Measurements from ENCODE around the gene TMUB2.
"Not testable (repeated sequence)": the region's sequence is repeated elsewhere in the genome, so short reads cannot be mapped to it uniquely, and the experiment has no call there.

Gene TMUB2

DNA sequence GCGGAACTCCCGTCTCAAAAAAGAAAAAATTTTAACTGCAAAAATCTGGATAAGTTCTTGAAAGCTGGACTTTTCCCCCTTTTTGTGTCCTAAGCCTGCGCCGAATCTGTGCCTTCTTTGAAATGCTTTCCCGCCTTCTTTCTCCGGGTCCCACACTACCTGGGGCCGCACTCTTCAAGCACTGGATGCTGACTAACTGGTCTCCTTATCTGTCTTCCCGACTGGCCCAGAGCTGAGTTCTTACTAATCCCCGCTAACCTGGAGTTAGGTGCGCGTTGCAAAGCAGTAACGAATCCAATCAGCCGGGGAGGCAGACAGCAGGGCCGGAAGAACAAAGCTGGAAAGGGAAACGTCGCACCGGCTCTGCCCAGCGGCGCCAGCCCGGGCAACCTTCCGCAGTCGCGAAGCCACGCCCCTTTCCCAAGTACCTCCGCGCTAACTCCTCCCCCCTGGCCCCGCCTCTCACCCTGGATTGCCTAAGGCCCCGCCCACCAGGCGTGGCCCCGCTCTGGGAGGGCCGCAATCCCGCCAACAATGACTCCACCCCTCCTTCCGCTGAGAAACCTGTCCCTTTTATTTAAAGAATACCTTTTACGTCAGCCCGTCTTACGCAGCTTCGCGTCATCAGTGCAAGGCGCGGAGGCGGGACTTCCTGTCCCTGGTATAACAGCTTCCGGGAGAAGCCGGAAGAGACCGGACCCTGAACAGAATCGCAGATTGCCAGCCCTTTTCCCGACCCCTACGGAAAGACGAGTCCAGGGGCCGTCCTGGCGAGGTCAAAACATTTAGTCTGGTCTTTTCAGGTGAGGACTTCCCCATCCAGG, at the start of gene TMUB2:
TMUB2 (plus strand) TSS at position 666 of the 824 bp plus-strand sequence. CDS start 737 bp downstream, outside the sequence.
- peak; percentile 100 for DNase-seq

DNA sequence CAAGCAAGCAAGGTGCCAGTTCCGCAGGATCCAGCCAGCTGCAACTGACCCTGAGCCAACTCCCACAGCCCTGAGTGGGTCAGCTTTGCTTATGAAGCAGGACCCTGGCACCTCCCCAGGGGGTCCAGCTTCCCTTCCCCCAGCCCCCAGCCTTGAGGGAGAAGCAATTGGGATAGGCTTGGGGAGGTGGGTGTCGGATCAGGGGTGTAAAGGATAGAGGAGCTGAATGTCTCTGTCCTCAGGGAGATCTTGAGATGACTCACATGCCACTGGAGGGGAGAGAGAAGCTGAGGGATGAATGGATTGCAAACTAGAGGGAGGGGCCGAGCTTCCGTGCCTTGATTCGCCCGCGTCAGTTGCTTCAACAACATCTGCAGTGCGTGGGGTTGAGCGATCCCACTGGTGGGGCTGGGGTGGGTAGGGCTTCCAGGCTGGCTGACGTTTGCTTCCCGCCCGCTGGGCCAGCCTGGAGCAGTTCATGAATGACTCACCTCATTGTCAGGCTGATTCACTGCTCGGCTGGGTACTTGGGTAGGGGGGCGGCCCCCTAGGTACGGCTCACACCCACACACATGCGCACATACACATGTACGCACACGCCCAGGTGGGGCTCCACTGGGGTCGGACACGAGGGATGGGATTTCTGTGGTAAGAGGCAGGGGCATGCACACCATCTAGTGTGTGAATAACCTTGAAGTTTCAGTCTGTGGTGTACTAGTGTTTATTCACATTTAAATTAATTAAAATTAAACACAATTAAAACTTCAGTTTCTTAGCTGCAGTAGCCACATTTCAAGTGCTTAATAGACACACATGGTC, 48.7 kb upstream of the TMUB2 start:
- DNase-seq: peak; percentile 99

DNA sequence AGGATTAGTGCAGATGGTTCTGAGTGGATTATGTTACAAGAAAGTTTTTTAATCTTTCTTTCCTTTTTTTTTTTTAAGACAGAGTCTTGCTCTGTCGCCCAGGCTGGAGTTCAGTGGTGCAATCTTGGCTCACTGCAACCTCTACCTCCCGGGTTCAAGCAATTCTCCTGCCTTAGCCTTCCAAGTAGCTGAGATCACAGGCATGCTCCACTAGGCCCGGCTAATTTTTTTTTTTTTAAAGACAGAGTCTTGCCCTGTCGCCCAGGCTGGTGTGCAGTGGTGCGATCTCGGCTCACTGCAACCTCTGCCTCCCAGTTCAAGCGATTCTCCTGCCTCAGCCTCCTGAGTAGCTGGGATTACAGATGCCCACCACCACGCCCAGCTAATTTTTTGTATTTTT, 42.9 kb upstream of the TMUB2 start:
- DNase-seq: not testable (repeated sequence)

DNA sequence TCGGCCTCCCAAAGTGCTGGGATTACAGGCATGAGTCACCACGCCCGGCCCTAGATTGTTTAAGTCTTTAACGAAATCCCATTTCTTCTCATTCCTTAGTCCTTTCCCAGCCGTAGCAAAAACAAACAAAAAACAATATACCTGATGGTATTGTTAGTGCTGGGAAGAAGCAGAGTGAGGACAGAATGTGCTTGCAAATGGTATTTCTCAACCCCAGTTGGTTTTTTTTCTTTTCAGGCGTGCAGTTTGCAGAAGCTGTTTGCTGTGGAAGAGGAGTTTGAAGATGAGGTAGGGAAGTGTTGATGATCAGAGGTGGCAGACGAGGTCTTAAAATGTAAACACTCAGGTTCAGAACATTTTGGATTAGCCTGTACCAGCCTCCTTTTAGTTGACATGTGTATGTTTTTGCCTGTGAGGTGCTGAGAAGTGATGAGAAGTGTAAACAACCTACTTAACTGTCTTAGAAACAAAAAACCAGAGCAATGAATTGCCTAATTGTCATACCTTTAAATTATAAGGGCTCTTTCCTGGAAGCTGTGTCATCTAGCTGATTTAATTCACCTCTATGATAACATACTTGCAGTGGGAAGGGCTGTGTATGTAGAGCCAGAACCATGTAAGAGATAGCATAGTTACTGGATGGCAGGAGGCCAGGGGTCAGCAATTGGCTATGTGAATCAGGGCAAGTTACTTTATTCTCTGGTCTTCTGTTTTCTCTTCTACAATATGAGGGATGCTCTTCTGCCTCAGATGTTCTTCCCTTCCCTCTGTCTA, 41.6 kb upstream of the TMUB2 start:
- DNase-seq: no peak

DNA sequence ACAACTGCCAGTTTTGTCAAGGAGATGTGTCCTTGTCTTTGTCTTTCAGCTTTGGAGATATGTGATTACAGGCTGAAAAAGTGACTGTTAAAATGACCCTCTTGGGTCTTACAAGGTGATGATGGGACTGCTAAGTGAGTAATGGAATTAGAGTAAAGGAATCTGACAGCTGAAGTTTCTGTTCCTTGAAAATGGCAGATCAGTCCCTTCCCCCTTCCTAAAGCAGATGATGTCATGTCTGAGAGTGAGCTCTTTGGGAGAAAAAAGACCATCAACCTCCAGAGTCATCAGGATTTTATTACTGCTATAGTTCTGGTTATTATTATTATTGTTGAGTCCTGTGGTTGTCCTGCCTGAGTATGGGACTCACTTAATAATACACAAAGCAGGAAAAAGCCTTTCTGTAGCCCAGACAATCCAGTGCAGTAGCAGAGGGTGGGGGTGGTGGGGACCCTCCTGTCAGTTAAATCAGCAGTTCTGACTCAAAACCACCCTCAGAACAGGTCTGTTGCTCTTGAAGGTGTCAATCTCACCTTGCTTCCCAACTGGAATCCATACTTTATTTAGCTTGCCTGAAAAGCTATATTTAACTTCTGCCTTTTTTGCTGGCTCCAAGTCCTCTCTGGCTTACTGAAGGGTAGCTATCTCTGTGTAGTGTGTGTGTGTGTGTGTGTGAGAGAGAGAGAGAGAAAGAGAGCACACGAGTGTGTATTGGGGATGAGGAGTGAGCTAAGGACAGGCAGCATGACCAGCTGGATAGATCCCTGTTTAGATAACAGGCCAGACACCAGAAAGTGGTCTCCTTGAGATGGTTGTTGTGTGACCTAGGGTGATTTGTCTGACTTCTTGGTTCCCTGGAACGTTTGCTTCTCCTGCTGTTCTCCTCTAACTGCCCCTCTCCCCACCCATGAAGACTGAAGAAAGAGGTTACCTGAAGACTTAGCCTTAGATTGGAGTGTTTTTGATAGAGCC, 40.1 kb upstream of the TMUB2 start:
- DNase-seq: no peak

DNA sequence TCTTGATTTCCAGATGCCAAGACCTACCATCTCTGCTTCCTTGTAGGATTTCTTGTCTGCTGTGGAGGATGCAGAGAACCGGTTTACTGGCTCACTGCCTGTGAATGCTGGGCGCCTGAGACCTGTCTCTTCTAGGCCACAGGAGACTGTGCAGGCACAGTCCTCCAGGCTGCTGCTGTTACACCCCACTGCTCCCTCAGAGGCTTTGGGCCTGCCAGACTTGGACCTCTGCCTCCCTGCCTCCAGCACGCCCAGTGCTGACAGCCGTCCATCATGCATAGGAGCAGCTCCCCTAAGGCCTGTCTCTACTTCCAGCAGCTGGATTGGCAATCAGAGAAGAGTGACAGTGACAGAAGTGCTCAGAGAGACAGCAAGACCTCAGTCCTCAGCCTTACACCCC, 39.0 kb upstream of the TMUB2 start:
- no peak for DNase-seq

DNA sequence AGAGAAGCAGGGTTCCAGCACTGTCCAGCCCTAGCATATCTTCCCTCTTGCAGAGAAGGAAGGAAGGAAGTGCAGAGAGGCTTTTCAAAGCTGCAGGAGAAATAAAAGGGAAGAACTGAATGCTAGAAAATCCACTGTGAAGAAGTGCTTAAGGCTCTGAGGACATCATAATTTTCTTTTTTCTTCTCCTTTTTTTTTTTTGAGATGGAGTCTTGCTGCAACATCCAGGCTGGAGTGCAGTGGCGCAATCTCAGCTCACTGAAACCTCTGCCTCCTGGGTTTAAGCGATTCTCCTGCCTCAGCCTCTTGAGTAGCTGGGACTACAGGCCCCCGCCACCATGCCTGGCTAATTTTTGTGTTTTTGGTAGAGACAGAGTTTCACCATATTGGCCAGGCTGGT, 37.7 kb upstream of the TMUB2 start:
- not testable (repeated sequence) for DNase-seq

DNA sequence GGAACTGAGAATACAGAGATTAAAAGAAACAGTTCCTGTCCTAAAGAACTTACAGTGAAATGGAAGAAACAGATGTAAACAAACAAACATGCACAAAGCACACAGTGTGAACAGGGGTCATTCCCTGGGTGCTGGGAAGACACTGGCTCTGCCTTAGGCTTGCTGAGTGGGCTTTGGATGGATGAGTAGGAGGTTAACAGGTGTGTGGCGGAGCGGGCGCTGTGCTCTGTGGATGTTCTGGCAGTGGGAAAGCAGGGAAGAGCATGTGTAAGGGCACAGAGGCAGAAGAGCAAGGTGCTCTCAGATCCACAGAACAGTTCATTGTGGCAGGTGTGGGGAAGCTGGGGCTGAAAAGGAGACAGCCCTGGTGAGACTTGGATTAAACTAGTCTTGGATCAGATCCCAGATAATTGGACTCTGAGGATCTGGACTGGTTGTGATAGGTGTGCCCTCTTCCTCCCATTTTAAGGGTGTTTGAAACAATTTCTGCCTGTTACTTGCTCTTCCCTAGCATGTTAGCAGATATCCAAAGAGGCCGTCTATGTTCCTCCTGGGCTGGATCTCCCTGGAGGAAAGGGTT, 36.9 kb upstream of the TMUB2 start:
- DNase-seq: no peak

DNA sequence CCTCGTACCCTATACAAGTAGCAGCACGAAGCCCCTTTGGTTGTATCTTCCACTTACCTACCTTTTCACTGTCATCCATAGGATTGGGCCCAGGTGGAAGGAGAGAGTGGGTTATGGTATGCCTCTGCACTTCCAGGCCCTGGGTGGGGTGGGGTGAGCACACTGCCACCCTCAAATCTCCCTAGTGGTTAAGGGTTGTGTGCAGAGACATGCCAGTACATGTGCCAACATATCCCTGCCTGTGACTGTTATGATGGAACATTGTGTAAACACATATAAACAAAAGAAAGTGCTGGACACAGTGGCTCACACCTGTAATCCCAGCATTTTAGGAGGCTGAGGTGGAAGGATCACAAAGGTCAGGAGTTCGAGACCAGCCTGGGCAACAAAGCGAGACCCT, 33.9 kb upstream of the TMUB2 start:
- DNase-seq: no peak

DNA sequence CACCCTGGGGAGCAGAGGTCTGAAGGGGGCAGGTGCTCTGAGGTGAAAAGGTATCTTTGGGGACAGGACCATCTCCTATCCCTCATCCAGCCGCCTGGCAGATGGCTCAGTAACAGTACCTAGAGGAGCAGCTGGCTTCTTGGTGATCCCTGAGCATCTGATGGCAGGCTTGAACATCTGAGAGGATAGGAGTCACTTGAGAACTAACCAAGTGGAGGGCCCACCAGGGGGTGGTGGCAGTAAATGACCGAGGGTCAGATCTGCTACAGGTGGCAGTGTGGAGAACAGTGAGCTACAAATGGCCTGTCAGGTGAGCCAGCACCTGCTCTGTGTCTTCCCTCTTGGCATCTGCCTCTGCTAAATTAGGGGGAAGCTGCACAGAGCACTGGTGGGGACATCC, 31.3 kb upstream of the TMUB2 start:
- DNase-seq: no peak

DNA sequence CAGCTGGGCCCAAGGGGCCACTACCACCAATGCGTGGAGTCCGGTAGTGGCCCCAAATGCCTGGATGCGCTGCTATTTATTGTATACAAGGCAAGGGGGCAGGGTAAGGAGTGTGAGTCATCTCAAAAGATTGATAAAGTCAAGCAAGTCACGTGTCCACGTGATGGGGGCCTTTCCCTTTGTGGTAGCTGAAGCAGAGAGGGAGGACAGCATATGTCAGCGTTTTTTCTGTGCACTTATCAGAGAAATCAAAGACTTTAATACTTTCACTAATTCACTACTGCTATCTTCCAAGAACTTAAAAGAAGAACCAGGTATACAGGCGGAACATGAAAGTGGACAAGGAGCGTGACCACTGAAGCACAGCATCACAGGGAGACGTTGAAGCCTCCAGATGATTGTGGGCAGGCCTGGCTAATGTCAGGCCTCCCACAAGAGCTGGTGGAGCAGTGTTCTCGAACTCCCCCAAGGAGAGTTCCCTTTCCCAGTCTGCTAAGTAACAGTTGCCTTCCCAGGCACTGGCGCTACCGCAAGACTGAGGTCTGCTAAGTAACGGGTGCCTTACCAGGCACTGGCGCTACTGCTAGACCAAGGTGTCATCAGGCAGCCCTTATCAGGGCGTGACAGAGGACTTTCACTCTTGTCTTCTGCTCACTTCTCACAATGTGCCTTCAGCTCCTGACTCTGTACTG, 27.1 kb upstream of the TMUB2 start:
- no peak for DNase-seq

DNA sequence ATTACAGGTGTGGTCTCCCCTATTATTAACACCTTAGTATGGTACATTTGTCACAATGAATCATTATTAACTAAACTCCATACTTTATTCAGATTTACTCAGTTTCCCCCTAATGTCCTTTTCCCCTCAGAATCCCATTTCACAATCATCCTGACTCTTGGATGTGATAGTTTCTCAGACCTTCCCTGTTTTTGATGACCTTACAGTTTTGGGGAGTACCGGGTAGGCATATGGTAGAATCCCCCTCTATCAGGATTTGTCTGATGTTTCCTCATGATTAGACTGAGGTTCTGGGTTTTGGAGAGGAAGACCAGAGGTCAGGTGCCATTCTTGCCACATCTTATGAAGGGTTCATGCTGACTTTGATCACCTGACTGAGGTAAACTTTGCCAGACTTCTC, 22.3 kb upstream of the TMUB2 start:
- no peak for DNase-seq

DNA sequence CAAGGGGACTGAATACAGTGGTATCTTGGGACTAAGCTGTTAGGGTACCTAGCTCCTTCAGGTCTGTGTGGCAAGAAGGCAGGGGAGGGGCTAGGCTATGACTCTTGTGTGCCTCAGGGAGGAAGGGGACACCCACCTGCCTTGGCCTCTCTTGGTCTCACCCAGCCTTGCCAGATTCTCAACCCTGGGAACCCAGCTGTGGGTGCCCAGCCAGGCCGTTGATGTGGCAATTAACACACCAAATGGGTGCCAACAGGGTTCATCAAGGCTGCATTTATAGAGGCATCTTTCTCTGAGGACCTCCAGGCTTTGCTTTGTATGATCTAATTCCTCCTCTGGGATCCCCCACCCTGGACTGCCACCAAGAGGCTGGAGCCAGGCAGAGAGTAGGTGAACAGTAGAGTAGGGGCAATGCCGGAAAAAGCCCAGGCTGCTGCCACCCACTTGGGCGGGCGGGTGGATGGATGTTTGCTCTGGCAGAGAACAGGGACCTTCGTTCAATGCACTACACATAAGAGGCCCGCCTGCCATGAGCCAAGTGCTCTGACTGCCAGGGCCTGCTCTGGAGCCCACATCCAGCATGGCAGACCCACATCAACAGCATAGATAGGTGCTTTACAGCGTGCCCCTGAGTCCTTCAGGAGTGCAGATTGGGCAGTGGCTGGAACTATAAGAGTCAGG, 19.5 kb upstream of the TMUB2 start:
- no peak for DNase-seq

DNA sequence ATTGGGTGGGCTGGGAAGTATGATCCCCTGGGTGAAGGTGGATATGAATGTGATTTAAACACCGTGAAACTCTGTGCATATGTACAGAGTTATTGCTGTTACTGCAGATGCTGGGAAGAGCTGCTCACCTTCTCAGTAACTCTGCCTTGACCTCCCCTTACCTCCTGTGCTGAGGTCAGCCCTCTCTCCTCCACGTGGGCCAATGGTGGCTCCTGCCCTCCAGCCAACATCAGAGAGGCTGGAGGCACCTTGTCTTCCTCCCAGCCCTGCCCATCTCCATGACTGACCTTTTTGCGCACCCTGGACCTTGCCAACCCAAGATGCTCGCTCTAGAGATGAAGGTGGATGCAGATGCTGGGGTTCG, 16.7 kb upstream of the TMUB2 start:
- DNase-seq: no peak

DNA sequence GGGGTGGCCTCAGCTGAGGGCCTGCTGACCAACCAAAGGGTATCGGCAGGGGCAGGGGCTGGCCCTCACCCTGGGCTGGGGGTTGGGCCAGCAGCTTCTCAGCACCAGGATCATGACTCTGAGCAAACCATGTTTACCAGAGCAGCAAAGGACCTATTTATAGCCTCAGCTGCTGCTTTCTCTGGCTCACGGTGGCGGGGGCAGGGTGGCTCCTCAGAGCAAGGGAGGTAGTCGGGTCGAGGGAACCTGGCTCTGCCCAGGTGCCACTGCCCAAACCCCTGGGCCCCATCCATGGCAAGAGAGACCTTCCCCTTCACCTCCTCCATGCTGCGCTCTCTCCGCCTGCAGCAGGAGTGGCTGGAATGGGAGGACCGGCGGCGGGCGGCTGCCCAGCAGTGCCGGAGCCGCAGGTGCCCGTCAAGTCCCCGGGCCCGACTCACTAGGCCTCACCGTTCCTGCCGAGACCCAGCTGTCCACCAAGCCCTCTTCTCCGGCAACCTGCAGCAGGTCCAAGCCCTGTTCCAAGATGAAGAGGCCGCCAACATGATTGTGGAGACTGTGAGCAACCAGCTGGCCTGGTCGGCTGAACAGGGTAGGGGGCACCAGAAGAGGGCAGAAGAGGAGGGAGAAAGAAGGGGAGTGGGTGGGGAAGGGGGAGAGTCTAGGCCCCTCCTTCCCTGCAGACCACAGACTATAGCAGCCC, 16.1 kb upstream of the TMUB2 start, which contains the start of gene ASB16:
ASB16 (plus strand) TSS at position 206 of the 703 bp plus-strand sequence; CDS start at position 292, 86 bp downstream.
- no peak for DNase-seq

DNA sequence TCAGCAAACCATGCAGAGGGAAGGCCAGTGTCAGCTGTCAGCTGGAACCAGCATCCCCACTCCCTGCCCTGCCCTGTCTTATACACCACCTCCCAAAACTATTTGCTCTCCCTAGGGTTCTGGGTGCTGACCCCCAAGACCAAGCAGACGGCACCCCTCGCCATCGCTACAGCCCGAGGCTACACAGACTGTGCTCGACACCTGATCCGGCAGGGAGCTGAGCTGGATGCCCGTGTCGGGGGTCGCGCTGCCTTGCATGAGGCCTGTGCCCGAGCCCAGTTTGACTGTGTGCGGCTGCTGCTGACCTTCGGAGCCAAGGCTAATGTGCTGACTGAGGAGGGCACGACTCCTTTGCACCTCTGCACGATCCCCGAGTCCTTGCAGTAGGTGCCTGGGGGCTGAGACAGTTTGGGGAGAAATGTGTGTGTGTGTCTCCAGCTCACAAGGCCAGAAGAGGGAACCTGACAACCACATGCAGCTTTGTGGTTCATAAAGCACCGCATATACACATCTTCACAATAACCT, 14.8 kb upstream of the TMUB2 start:
- no peak for DNase-seq

DNA sequence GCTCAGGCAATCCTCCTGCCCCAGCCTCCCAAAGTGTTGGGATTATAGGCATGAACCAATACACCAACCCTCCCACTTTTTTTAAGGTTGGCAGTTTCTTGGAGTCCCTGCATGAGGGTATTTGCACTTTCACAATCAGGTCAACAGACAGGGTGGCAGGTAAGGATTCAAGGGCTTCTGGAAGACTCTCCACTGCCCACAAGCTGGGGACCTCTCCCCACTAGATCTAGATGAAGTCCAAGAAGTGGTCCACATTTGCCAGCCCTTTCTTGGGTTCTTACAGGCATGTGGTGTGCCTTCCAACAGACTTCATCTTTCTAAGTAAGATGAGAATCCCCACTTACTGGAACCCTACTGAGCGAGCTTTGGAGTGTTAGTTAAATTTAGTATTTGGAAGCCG, 12.3 kb upstream of the TMUB2 start:
- no peak for DNase-seq

DNA sequence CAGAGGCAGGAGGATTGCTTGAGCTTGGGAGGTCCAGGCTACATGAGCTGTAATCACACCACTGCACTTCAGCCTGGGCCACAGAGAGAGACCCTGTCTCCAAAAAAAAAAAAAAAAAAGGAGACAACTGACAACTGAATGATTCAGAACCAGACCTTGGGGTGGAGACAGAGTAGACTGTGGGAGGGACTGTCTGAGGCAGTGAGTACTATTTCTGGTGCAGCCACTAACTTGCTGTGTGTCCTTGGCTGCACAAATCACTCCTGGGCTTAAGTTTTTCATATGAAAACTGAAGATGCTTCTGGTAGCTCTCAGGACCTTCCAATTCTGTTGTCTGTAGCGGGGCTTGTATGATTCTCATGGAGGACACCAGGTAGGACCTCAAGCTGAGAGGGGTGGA, 10.5 kb upstream of the TMUB2 start:
- DNase-seq: no peak

DNA sequence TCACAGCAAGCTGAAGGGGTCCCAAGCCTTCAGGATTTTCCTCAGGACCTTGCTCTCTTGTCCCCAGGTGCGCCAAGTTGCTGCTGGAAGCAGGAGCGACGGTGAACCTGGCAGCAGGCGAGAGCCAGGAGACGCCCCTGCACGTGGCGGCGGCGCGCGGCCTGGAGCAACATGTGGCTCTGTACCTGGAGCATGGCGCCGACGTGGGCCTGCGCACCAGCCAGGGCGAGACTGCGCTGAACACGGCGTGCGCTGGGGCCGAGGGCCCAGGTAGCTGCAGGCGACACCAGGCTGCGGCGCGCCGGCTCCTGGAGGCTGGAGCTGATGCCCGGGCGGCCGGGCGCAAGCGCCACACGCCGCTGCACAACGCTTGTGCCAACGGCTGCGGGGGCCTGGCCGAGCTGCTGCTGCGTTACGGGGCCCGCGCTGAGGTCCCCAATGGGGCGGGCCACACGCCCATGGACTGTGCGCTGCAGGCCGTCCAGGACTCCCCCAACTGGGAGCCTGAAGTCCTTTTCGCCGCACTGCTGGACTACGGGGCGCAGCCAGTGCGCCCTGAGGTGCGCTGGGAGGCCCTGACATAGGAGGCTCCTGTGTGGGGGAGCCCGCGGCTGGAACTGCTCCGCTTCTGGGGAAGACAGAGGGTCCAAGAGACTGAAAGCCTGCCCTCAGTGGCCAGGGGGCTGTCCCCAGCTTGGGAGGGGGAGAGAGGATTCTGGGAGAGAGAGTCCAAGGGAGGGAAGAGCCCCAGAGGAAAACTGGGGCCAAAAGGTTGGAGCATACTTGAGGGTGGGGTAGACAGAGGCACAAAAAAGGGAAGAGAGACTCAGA, 9.9 kb upstream of the TMUB2 start:
- no peak for DNase-seq
